GM12878 (cell line): ENCODE measurements around the gene JMJD7. TPM values are rescaled to one million over a fixed set of nuclear protein-coding genes. Genes with fewer than 3 reads are reported as not detected.
A peak's percentile ranks its signal among the peaks of the same experiment; 100 is the strongest.

Experiments
- ATAC-seq: fragments of 200-7000 bp; cut with Tn5 transposase; 3 replicates; pipeline ENCODE4 v1.9.1; 2020; ENCODE audit warnings: mild to moderate bottlenecking, moderate library complexity
- BruUV-seq: library from RNA; stranded (reverse); fragments of 400-500 nt; replicated peaks from 2 replicates; lab custom pipeline; 2021; lab: Mats Ljungman, UMichigan
- CTCF ChIA-PET: fragments of 300-600 bp; sonication (Branson Sonifier 250); formaldehyde crosslinking; extraction: SDS; loops from one replicate; lab custom pipeline; 2021; ENCODE audit warnings: inconsistent platforms; lab: Yijun Ruan, JAX
- POLR2A ChIA-PET: fragments of 350-600 bp; formaldehyde crosslinking; extraction: SDS; loops from one replicate; lab custom pipeline; 2021; ENCODE audit warnings: inconsistent platforms; lab: Charles Lee
- RAD21 ChIA-PET: fragments of 300-600 bp; sonication (Branson Sonifier 250); formaldehyde crosslinking; loops from one replicate; lab custom pipeline; 2023; ENCODE audit warnings: antibody characterized with exemption; ENCODE audit not compliant: unreplicated experiment; lab: Charles Lee
- SMC1A ChIA-PET: fragments of 300-600 bp; sonication (Branson Sonifier 250); formaldehyde crosslinking; loops from one replicate; lab custom pipeline; 2023; ENCODE audit not compliant: unreplicated experiment, uncharacterized antibody; lab: Charles Lee
- DNase-seq: peaks from one replicate; pipeline ENCODE4 v3.0.0-alpha.2; 2011; ENCODE audit warnings: low read depth, low spot score
- FAIRE-seq: peaks from 3 replicates; lab custom pipeline; 2011; peaks lifted over from hg19 to GRCh38; lab: Jason Lieb, UNC
- H2AFZ ChIP-seq: 2 replicates; pipeline ENCODE4 v1.6.0; 2011; ENCODE audit warnings: low read depth, low read length, control low read depth; ENCODE audit not compliant: control insufficient read depth
- H3K27ac ChIP-seq: 2 replicates; pipeline ENCODE4 v1.5.1; 2011; ENCODE audit warnings: control low read depth; ENCODE audit not compliant: control insufficient read depth, insufficient read depth
- H3K27me3 ChIP-seq, 2 experiments: replicated peaks in 1 of 2; 2 replicates each; pipeline versions ENCODE4 v1.6.0 to v1.6.1; 2011; ENCODE audit warnings: low read length in 1 of 2; ENCODE audit not compliant: control insufficient read depth in 2 of 2, insufficient read depth in 2 of 2
- H3K36me3 ChIP-seq, 2 experiments: 2 replicates each; pipeline ENCODE4 v1.5.1; 2011; ENCODE audit warnings: low read length in 1 of 2; ENCODE audit not compliant: control insufficient read depth in 2 of 2, insufficient read depth in 2 of 2
- H3K4me1 ChIP-seq: 2 replicates; pipeline ENCODE4 v1.6.1; 2011; ENCODE audit warnings: mild to moderate bottlenecking, low read length, moderate library complexity, mixed read lengths; ENCODE audit not compliant: control insufficient read depth, insufficient read depth
- H3K4me2 ChIP-seq: 2 replicates; pipeline ENCODE4 v1.6.0; 2011; ENCODE audit warnings: control low read depth; ENCODE audit not compliant: control insufficient read depth, insufficient read depth
- H3K4me3 ChIP-seq: fragments of 200-600 bp; sonication (generic); 2 replicates; pipeline ENCODE4 v1.5.1; 2016
- H3K79me2 ChIP-seq: 2 replicates; pipeline ENCODE4 v1.6.0; 2011; ENCODE audit warnings: low read length; ENCODE audit not compliant: control insufficient read depth, insufficient read depth
- H3K9ac ChIP-seq: 2 replicates; pipeline ENCODE4 v1.8.0; 2011; ENCODE audit warnings: low read length, control low read depth, mixed read lengths; ENCODE audit not compliant: control insufficient read depth, insufficient read depth
- H3K9me3 ChIP-seq: replicated peaks from 3 replicates; pipeline ENCODE4 v1.5.1; 2011; ENCODE audit warnings: mild to moderate bottlenecking, low read length; ENCODE audit not compliant: control insufficient read depth, insufficient read depth
- H4K20me1 ChIP-seq: 2 replicates; pipeline ENCODE4 v1.6.0; 2011; ENCODE audit not compliant: control insufficient read depth, insufficient read depth
- POLR2A ChIP-seq: IDR thresholded peaks from 2 replicates; pipeline ENCODE4 v1.6.1; 2011; ENCODE audit warnings: low read depth, mild to moderate bottlenecking, low read length
- SMAD1 ChIP-seq: fragments of 450-650 bp; IDR thresholded peaks from 2 replicates; pipeline ENCODE4 v1.6.1; 2018; ENCODE audit warnings: mild to moderate bottlenecking, low read depth; ENCODE audit not compliant: partially characterized antibody
- ZNF687 ChIP-seq: fragments of 450-650 bp; IDR thresholded peaks from 2 replicates; pipeline ENCODE4 v1.6.1; 2017; ENCODE audit warnings: mild to moderate bottlenecking, moderate library complexity
- WGBS: methylation state at CpG from one replicate; pipeline ENCODE4 v1.1.6; 2016; ENCODE audit warnings: low lambda C conversion rate; ENCODE audit not compliant: insufficient replicate concordance, insufficient coverage; ENCODE audit errors: missing lambda C conversion rate; 5-methylcytosine and 5-hydroxymethylcytosine counted together
- in situ Hi-C: fragments of 300-500 bp; cut with MboI; formaldehyde crosslinking; loops from 9 replicates; pipeline ENCODE4 v1.14.3; 2018; ENCODE audit warnings: mixed read lengths
- intact Hi-C: fragments of 100-400 bp; cut with micrococcal nuclease; formaldehyde crosslinking; loops from one replicate; pipeline ENCODE4 v1.14.2; 2022; ENCODE audit not compliant: unreplicated experiment
- polyA plus RNA-seq, 11 experiments: library from polyadenylated mRNA; depleted of rRNA in 4 of 11; unstranded in 6 of 11; stranded (reverse) in 5 of 11; fragments of >200 nt; fragmentation: Nextera tagmentation in 4 of 11; fragmentation: Illumina TruSeq in 1 of 11; extraction: Ambion mirVana in 4 of 11; extraction: Trizol in 1 of 11; gene quantifications; 1 replicate in 1 of 11; 2 replicates in 10 of 11; pipeline versions ENCODE4 v1.2.1 to v1.2.3, GENCODE V29; 2011 to 2016; ENCODE audit warnings: inconsistent platforms in 2 of 11, missing spikeins in 2 of 11, low read depth in 1 of 11
- total RNA-seq, 4 experiments: library from RNA; depleted of rRNA in 3 of 4; stranded (reverse); fragments of >200 nt in 3 of 4; fragmentation: Illumina TruSeq in 1 of 4; extraction: Trizol in 1 of 4; gene quantifications; 2 replicates each; pipeline versions ENCODE4 v1.2.1 to v1.2.3, GENCODE V29; 2013 to 2021

JMJD7 gene
- total and polyA plus RNA-seq, 10 of the 15 experiments (the other 5 are each of a cell fraction or from before 2014, with no cell fraction given): 0.79 to 12.2 (median 6.5) TPM

GRCh38 chr15:41823502-41823901 is 4.4 kb upstream of the JMJD7 start (continued):
- no peak for TF ChIP-seq ZNF687
- TF ChIP-seq, all 136 proteins: peak for 0

GRCh38 chr15:41824062-41824745 is 3.7 kb upstream of the JMJD7 start:
- ChIA-PET CTCF (interaction anchor here (1.2 kb wide), 1 partner anchor 51 kb away, joined by 4 read pairs; no protein-coding TSS in a partner anchor), POLR2A (no interaction called here), RAD21 (no interaction called here), SMC1A (interaction anchor here (1.4 kb wide), 1 partner anchor 50 kb away, joined by 7 read pairs; the partner anchor contains the start of gene MAPKBP1)
- Histone ChIP-seq H3K79me2 (no peaks in the 10 kb centered on the region), H3K9me3 (no peaks in the 10 kb centered on the region), H2AFZ (no peak overlapping the region), H3K27ac (no peak overlapping the region), H3K27me3 (no peaks in the 10 kb centered on the region), H3K9ac (no peak overlapping the region), H3K36me3 (peaks cover 3 to 10% of the 10 kb centered on the region in 2 experiments; a peak in 3 of 4 replicates), H3K4me2 (no peak overlapping the region), H3K4me3 (no peak overlapping the region), H3K4me1 (no peaks in the 10 kb centered on the region), H4K20me1 (no peaks in the 10 kb centered on the region; the same call in 1 of the 2 replicates)
- no peak for FAIRE-seq
- TF ChIP-seq POLR2A: peak; percentile 12; the same call in 1 of the 2 replicates
- TF ChIP-seq SMAD1: no peak
- no TSS peak for BruUV-seq
- ATAC-seq: no peak
- 94% methylated on average over 19 of the region's 19 CpGs for WGBS
- in situ Hi-C loops: no loop called here
- DNase-seq: no peak
- intact Hi-C loops: no loop called here
